NCI-H345 treated with DMSO at 0.1 percent for 48 hours (cell line): ENCODE results near the gene GPR142.

Experiments
- DNase-seq: peaks from one replicate; lab custom pipeline; 2025; ENCODE audit not compliant: unreplicated experiment; lab: John Stamatoyannopoulos, UW

The GPR142 gene

DNA sequence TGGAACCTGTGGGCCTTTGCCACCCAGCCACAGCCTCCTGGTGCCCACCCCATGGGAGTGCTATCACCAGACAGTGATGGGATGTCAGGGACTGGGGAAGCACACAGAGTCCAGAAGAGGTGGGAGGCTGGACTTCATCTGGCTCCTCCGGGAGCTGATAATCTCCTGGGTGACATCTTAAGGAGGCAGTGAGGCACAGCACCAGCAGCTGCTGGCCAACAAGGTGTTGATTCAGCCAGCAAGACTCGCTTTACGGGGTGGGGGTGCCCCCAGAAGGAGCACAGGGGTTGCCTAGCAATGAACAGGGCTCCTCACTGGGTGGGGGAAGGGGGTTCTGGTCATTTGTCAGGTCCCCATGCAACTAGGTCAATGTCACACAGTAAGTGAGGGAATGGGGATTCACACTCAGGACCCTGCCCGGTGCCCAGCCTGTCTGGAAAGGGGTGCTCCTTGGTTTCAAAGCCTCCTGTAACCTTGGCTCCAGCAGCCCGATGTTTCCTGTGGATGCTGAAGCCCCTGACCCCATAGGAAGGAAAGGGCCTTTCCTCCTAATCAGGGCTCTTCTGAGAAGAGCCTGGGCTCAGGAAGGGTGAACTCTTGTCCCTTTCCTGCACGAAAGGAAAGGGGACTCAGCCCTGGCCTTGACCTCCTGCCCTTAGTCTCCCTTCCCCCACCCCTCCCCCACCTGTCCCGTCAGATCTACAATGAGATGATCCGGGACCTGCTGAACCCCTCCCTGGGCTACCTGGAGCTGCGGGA lies 23.6 kb upstream of the GPR142 start:
- DNase-seq, result no peak

DNA sequence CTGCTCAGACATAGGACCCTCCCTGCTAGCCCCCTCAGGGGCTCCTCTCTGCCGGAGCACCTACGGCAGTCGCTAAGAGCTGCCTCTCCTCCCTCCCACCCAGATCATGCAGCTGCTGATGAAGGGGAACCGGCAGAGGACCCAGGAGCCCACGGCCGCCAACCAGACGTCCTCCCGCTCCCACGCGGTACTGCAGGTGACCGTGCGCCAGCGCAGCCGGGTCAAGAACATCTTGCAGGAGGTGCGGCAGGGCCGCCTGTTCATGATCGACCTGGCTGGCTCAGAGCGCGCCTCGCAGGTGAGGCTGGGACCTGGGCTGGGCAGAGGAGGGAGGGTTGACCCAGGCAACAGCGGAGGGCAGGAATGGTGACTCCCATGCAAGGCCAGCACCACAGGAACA lies 22.6 kb upstream of the GPR142 start:
- DNase-seq, result no peak

DNA sequence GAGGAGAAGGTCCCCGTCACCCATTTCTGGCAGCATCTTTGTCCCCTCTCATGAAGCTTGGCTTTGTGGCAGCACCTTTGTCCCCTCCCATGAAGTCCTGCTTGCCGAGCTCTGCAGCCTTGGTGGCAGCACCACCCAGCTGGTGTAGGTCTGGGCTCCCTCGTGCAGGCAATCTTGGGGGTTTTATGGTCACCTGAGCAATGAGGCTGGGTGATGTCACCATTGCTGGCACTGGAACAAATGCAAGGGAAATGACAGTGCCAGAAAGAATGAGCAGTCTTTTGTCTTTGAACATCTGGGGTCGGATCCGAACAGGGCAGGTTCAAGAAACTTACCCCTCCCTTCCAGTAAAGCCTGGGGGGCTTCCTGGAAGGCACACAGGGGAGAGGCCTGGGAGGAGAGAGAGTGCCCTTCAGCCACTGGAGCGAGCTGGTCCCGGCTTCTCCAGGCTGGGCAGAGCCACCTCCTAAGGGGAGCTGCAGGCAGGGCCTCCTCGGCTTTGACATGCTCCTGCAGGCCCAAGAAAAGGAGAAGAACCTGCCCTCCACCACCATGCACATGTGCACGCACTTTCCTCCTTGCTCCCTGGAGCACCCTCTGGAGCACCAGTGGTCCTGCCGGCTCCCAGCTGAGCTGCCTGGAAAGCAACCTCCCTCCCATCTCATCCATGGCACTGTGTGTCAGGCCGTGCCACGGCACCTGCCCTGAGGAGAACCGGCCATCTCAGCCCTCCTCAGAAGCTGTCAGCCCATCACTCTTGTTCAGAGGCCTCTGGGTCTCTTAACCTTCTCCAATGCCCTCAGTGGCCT lies 21.7 kb upstream of the GPR142 start:
- DNase-seq, result no peak

DNA sequence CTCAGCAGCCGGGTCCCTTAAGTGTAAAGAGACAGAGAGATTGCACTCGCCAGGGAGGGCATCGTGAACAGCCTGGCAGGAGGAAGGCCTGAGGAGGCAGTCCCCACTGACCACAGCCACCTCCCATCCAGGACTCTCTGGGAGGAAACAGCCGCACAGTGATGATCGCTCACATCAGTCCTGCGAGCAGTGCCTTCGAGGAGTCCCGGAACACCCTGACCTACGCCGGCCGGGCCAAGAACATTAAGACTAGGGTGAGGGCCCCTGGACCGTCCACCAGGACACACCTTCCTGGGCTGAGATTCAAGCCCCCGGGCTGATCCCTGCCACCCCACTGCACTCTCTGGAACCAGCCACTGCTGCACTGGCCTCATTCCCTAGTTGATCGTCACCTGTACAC lies 19.7 kb upstream of the GPR142 start:
- no peak for DNase-seq

DNA sequence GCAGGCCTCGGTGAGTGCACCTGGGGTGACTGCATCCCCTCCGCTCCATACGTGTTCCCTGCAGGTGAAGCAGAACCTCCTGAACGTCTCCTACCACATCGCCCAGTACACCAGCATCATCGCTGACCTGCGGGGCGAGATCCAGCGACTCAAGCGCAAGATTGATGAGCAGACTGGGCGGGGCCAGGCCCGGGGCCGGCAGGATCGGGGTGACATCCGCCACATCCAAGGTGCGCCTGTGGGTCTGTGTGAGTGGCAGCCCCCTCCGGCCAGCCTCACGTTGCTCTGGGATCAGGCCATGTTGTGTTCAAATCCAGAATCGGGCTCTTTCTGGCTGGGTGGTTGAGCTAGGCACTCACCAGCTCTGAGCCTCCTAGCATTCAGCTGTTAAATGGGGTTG lies 18.2 kb upstream of the GPR142 start:
- no peak for DNase-seq

DNA sequence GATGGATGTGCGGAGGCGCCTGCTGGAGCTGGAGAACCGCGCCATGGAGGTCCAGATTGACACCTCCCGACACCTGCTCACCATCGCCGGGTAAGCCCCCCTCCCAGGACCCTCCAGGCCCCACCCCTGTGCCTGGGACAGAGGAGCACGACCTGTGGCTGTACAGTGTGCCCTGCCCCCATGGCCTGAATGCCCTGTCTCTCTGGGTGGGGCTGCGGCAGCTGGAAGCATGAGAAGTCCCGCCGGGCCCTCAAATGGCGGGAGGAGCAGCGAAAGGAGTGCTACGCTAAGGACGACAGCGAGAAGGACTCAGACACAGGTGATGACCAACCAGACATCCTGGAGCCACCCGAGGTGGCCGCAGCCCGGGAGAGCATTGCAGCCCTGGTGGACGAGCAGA lies 16.8 kb upstream of the GPR142 start:
- no peak for DNase-seq

DNA sequence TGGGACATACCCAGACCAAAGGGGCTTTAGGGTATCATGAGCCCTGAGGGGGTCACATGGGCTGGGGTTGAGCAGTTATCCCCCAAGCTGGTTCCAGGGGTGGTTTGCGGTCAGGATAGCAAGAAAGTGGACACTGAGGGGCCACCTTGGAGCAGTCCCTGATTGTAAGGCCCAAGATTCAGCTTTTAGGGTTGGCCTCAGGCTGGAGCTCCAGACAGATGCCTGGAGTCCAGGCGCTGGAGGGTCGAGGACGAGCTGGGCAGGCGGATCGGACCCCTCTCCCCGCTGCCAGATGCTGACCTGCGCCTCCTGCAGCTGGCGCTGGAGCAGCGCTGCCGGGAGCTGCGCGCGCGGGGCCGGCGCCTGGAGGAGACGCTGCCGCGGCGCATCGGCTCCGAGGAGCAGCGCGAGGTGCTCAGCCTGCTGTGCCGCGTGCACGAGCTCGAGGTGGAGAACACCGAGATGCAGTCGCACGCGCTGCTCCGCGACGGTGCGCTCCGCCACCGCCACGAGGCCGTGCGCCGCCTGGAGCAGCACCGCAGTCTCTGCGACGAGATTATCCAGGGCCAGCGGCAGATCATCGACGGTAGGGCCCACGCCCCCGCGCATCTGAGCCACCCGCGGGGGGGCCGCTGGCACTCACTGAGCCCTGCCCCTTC lies 15.6 kb upstream of the GPR142 start:
- DNase-seq, result no peak

DNA sequence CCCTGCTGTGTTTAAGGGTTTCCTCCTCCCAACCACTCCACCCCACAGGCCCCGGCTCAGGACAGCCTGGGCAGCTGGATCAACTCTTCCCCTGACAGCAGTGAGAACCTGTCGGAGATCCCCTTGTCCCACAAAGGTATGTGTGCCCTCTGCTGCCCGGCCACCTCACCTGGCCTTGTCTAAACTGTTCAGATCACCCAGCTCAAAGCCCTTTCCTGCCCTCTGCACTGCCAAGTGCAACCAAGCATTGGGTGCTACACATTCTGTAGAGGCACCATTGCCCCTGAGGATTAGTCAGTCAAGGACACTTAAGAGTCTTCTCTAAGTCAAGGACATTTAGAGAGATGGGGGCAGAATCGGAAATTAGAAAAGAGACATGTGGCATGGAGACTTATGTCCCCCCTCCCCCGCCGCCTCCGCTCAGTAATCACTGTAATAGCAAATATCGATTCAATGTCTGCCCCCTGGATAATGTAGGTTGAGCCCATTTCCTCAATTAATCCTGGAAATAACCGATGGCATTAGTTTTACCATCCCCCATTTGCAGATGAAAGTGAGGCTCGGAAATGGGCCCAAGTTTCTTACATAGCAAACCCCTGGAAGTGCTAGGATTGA lies 13.8 kb upstream of the GPR142 start:
- DNase-seq, result no peak

DNA sequence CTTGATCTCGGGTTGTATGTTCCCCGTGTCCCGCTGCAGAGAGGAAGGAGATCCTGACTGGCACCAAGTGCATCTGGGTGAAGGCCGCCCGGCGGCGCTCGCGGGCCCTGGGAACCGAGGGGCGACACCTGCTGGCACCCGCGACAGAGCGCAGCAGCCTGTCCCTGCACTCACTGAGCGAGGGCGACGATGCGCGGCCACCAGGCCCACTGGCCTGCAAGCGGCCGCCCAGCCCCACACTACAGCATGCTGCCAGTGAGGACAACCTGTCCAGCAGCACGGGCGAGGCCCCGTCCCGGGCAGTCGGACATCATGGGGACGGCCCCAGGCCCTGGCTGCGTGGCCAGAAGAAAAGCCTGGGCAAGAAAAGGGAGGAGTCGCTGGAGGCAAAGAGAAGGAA lies 13.2 kb upstream of the GPR142 start:
- no peak for DNase-seq

DNA sequence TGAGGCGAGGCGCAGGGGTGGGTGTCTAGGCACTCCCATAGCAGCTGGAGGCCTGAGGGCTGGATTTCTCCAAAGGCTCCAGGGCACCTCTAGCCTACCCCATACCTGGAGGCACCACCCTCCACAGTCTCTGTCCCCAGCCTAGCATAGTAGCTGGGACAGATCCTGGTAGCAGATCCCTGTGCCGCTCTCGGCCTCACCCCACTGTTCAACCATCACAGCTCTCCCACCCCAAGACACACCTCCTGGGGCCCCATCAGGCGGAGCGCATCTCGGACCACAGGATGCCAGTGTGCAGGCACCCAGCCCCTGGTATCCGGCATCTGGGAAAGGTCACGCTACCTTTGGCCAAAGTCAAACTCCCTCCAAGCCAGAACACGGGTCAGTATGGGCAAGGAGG lies 12.7 kb upstream of the GPR142 start:
- DNase-seq, result no peak

DNA sequence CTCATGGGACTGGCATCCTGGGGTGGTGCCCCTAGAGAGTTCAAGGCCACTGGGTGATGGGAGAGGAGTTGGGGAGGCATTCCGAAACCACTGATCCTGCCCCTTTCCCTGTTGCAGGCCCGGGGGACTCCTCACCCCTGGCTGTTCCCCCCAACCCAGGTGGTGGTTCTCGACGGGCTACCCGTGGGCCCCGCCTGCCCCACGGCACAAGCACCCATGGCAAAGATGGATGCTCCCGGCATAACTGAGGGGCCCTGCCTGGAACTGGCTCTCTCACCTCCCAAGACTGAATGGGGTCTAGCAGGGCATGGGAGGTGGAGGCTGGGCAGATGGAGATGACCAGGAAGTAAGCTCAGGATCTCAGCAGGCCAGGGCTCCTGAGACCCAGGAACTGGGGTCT lies 12.2 kb upstream of the GPR142 start:
- DNase-seq, result no peak

DNA sequence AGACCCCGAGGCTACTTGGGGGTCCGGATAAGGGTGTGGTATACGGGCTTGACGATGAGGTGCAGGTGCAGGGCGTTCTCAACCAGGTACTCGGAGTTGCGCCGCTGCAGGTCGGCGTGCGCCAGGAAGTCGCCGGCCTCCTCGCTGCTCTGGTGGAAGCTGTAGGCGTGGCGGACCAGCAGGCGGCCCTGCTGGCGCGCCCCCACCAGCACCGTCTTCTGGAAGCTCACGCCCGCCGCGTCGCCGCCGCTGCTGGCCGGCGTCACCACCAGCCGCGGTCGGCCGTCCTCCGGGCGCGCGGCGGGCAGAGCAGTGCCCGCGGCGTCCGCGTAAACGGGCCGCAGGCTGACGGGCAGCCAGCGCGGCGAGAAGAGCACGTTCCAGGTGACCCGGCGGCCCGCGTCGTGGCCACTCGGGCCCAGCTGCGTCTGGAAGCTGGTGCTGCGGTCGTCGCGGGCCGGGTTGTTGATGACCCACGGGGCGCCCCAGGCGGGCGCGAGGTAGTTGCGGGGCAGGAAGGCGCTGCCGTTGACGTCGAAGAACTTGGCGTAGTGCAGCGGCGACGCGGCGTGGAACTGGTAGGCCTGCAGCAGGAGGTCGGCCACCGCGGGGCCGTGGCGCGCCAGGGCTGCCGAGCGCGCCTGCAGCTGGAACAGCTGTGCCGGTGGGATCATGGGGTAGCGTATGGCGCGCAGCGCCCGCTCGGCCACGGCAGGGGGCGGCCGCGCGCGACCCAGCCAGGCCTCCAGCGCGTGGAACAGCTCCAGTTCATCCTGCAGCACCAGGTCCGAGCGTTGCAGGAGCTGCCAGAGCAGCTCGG lies 10.4 kb upstream of the GPR142 start:
- no peak for DNase-seq

DNA sequence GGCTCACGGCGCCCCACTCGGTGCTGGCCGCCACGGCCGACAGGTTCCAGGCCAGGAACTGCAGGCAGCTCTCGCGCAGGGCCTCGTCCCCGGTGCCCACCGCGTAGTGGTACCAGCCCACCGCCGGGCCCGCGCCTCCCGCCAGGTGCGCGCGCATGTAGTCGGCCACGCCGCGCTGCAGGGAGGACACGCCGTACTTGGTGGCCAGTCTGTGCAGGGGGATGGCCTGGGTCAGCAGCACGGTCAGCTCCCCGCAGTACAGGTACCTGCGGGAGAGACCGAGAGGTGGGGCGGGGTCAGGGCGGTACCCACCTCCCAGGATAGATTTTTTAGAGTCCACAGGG lies 9.9 kb upstream of the GPR142 start:
- no peak for DNase-seq

DNA sequence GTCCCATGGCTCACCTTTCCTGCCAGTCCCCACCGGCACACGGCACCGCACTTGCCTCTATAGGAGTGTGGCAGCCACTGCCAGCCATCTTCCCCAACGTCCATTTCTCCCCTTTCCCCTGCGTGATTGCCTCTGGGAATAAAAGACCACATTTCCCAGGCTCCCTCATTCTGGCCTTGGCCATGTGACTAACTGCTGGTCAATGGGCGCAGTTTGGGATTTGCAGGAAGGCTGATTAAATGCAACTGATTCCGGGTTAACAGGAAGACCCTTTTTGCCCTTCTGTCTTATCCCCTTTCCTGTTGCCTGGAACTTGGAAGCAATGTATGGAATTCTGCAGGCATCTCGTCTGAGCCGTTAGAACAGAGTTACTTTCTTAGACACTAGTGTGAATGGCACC lies 8.6 kb upstream of the GPR142 start:
- no peak for DNase-seq

DNA sequence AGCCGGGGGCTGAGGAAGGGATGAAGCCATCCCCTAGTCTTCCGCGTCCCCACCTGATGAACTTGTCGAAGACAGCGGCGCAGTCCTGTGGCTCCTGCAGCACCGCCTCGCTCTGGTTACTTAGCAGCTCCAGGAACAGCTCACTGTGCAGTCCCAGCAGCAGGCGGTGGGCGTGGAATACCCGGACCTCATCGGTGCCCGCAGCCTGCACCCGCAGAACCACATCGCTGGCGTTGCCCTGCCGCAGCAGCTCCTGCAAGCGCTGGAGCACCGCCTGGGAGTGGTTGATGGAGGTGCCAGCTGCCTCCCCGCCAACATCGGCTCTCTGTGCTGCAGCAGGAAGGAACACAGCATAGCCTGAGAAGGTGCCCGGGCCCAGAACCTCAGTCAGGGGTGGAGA lies 7.4 kb upstream of the GPR142 start:
- no peak for DNase-seq

DNA sequence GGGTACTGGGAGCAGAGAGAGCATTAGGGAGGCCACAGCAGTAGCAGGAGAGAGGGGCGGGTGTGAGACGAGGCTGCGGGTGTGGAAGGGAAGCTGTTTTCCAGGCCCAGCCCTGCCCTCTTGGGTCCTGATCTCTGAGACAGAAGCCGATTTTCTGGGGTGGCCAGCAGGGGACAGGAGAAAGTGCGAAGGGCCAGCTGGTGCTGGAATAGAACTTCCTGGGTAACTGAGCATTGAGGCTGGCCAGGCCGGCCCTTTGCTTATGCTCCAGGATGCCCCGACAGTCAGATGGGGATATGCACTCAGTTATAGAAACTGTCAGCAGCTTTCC lies 6.4 kb upstream of the GPR142 start:
- no peak for DNase-seq

DNA sequence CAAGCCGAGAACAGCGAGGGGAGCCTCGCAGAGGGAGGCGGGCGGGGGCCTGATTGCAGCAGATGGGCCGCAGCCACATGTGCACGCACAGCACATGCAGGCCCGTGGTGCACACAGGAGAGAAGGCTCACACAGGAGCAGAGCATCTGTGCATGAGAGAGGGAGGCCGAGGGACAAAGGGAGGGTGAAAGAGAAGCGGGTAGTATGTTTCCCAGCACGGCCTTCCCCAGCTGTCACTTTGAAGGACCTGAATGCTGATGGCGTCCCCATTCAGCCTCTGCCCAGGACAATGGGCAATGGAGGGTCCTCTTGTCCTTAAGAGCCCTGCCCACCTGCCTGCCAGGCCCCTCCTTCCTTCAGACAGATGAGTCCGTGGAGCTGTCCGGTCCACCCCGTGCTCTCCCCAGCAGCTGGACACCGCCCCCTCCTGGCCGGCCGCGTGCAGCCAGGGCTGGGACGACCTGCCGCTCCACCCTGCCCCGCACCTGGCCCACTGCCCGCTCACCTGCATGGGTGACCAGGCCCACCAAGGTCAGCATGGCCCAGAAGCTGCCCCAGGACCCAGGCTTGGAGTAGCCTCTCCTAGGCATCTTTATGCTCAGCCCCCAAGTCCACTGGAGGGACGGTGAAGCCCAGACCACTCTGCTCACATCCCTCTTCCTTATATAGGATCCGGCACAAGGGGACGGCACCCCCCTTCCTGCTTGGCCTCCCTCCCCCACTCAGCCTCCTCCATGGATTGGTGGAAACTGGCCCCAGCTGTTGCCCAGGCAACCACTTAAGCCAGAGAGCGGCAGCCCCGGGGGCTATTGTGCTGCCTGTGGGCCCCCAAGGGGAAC lies 5.9 kb upstream of the GPR142 start, which contains the start of gene BTBD17:
Gene BTBD17, minus strand, starts transcription at position 639 of the 839 bp plus-strand sequence. Its CDS starts 49 bp downstream, at position 590.
- peak; percentile 90 for DNase-seq

DNA sequence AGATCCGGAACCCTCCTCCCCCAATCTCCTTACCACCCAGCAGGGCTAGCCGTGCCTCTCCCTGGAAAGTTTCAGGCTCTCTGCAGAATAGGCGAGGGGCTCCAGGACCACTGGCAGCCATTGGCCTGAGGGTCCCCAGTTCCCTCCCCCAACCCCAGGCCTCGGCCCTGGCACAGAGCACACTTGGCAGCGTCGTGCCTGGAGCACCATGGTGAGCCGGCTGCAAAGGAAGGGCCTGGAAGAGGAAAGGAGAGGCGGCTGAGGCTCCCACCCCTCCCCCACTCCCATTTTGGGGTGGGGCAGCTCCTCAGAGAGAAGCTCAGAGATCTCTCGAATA lies 5.3 kb upstream of the GPR142 start:
- no peak for DNase-seq

DNA sequence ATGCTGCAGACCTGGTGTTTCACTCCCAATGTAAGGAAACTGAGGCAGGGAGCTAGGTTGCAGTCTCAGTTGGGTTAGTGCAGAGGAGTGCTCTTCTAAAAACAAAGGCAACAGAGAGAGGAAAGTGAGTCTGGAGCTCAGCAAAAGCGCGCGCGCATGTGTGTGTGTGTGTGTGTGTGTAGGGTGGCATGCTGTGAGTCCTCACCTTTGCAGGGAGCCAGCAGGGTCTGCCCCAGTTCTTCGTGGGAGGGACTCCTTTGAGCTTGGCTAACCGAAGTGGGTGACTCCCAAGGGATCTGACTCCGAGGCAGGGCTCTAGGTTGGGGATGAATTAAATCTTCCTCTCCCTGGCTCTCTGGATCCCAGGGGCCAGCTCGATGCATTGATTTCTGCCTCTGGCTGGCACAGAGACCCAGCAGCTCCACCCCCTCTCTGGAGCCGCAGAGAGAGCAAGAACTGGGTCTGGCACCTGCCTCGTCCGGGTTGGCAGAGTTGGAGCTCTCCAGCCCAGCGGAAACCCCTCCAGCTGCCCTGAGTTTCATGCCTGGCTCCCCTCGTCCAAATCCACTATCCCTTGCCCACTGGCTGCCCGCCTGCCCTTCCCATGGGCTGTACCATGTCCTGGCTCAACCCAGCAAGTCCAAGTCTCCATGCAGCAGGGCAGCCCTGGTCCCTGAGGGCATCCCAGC lies 4.4 kb upstream of the GPR142 start:
- peak; percentile 51 for DNase-seq
